Erythroblast (primary cell): Measurements from ENCODE around the gene METRNL.

Experiments
- GATA1 ChIP-seq: IDR thresholded peaks from 2 replicates; pipeline ENCODE4 v1.6.1; 2011; ENCODE audit warnings: low read depth, mild to moderate bottlenecking, control low read depth, low read length, moderate library complexity
- POLR2A ChIP-seq: IDR thresholded peaks from 2 replicates; pipeline ENCODE4 v1.6.1; 2011; ENCODE audit warnings: mild to moderate bottlenecking, low read length

- TF ChIP-seq POLR2A (no peak), GATA1 (no peak)
Observed at GRCh38 chr17:83086907-83087787, 7.7 kb downstream of the METRNL start.
